HG02610 (cell line): Measurements from ENCODE around the gene GREB1.
"Not testable (repeated sequence)": the region's sequence is repeated elsewhere in the genome, so short reads cannot be mapped to it uniquely, and the experiment has no call there.

ENCODE experiments used
- ATAC-seq: cut with Tn5 transposase; IDR thresholded peaks from one replicate; pipeline ENCODE4 v1.9.1; 2021; ENCODE audit warnings: mild to moderate bottlenecking, moderate library complexity; ENCODE audit not compliant: unreplicated experiment

Gene GREB1

GRCh38 chr2:11657195-11657594 is 123.3 kb downstream of the GREB1 start:
- no peak for ATAC-seq

- ATAC-seq = no peak
Observed at GRCh38 chr2:11657646-11658045, 123.8 kb downstream of the GREB1 start.

- ATAC-seq = no peak
Observed at GRCh38 chr2:11658208-11659114, 124.6 kb downstream of the GREB1 start.

GRCh38 chr2:11659115-11659475 is 125.2 kb downstream of the GREB1 start:
- ATAC-seq = no peak

- ATAC-seq = no peak
Observed at GRCh38 chr2:11659851-11660250, 126.0 kb downstream of the GREB1 start.

- ATAC-seq = not testable (repeated sequence)
Observed at GRCh38 chr2:11660396-11660795, 126.6 kb downstream of the GREB1 start.

GRCh38 chr2:11661891-11662435 is 128.1 kb downstream of the GREB1 start:
- ATAC-seq = no peak

- ATAC-seq = no peak
Observed at GRCh38 chr2:11662882-11663281, 129.0 kb downstream of the GREB1 start.

GRCh38 chr2:11663427-11663826 is 129.6 kb downstream of the GREB1 start:
- no peak for ATAC-seq

- ATAC-seq = no peak
Observed at GRCh38 chr2:11665028-11665427, 131.2 kb downstream of the GREB1 start.

GRCh38 chr2:11665510-11666362 is 131.9 kb downstream of the GREB1 start:
- ATAC-seq = no peak

GRCh38 chr2:11667194-11667593 is 133.3 kb downstream of the GREB1 start:
- no peak for ATAC-seq

GRCh38 chr2:11667866-11668637 is 134.2 kb downstream of the GREB1 start:
- ATAC-seq = no peak

GRCh38 chr2:11669454-11670291 is 135.8 kb downstream of the GREB1 start, which contains the start of gene NTSR2:
TSS of gene NTSR2 (minus strand) at chr2:11670195. CDS start at chr2:11670129, 66 bp downstream.
- ATAC-seq = no peak

- ATAC-seq = no peak
Observed at GRCh38 chr2:11672407-11672806, 138.6 kb downstream of the GREB1 start.

- ATAC-seq = no peak
Observed at GRCh38 chr2:11674983-11675382, 141.1 kb downstream of the GREB1 start.

GRCh38 chr2:11675423-11676112 is 141.7 kb downstream of the GREB1 start:
- no peak for ATAC-seq

GRCh38 chr2:11676640-11677039 is 142.8 kb downstream of the GREB1 start:
- no peak for ATAC-seq
